ENCODE measurements around the gene CPNE8.

The CPNE8 gene

DNA sequence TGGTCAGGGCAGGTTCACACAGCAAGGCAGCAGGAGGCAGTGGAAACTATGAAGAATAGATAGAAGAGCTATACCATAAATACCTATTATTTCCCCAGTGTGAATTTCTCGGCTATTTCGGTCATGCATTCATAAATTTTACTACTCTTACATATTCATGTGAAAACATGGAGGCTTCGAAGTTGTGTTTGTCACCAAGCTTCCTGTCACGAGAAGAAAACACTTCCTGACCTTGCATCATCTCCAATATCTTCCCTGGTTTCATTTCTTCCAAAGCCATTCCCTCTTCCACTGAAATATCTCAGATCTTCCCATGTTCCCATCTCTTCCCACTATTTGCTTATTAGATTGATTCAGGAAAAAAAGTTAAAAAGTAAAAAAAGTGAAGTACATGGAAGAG, 80.4 kb downstream of the CPNE8 start:
- no peak overlapping the region for H3K4me3 ChIP-seq (ENCODE audit: low read depth, low read length)
- TF ChIP-seq, protein P1, sequence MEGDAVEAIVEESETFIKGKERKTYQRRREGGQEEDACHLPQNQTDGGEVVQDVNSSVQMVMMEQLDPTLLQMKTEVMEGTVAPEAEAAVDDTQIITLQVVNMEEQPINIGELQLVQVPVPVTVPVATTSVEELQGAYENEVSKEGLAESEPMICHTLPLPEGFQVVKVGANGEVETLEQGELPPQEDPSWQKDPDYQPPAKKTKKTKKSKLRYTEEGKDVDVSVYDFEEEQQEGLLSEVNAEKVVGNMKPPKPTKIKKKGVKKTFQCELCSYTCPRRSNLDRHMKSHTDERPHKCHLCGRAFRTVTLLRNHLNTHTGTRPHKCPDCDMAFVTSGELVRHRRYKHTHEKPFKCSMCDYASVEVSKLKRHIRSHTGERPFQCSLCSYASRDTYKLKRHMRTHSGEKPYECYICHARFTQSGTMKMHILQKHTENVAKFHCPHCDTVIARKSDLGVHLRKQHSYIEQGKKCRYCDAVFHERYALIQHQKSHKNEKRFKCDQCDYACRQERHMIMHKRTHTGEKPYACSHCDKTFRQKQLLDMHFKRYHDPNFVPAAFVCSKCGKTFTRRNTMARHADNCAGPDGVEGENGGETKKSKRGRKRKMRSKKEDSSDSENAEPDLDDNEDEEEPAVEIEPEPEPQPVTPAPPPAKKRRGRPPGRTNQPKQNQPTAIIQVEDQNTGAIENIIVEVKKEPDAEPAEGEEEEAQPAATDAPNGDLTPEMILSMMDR (IDR thresholded peaks at IDR 0.05; ENCODE audit: low read depth, low read length), result no peak

DNA sequence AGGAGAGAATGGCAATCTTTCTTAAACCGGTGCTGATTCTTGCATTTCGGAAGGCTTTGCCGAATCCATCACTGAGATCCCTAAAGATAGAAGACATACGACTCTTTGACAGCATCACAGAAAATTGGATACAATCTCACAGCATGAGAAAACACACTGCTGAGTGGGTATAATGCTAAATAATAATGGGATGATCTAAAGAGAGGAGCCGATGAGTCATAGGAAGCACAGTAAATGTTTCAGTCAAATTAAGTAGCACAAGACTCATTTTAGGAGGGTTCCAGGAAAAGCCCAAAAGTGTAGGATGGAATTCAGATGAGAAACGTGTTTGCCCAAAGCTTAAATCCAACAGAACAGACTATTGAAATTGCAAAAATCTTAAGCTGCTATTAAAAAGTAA, 81.7 kb downstream of the CPNE8 start:
- TF ChIP-seq, protein P1 (IDR thresholded peaks at IDR 0.05; ENCODE audit: low read depth, low read length), result no peak
- no peak overlapping the region for H3K4me3 ChIP-seq (ENCODE audit: low read depth, low read length)

DNA sequence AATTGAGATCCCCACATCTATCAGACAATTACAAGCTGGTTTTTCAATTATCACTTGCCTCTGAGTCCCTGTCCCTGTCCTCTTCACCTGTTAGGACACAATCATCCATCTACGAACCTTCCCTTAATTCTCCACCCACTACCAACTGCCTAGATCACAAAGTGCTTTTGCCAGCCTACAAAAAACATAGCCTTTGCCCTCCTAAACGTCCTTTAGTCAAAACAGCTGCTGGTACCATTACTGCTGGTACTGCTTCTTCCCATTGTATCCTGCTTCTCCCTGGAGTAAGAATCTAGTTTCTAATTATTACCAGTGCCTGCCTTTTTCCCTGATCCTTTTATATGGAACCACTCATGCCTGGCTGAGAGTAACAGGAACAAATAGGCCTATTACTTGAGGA, 82.1 kb downstream of the CPNE8 start:
- TF ChIP-seq, protein P1 (IDR thresholded peaks at IDR 0.05; ENCODE audit: low read depth, low read length), result no peak

DNA sequence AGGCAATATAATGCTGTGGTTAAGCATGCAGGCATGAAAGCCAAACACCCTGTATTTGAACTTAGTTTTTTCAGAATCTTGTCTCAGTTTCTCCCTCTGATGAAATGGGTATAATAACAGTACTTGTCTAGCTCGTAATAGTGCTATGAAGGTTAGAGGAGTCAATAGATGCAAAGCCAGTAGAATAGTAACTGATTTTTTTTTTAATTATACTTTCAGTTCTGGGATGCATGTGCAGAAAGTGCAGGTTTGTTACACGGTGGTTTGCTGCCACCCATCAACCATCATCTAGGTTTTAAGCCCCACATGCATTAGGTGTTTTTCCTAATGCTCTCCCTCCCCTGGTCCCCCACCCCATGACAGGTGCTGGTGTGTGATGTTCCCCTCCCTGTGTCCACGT, 87.4 kb downstream of the CPNE8 start:
- TF ChIP-seq, protein P1 (IDR thresholded peaks at IDR 0.05; ENCODE audit: low read depth, low read length), result no peak
- no peak overlapping the region for H3K4me3 ChIP-seq (ENCODE audit: low read depth, low read length)

More for the DNA sequence above, 82.1 kb downstream of the CPNE8 start:
- no peak overlapping the region for H3K4me3 ChIP-seq (ENCODE audit: low read depth, low read length)

DNA sequence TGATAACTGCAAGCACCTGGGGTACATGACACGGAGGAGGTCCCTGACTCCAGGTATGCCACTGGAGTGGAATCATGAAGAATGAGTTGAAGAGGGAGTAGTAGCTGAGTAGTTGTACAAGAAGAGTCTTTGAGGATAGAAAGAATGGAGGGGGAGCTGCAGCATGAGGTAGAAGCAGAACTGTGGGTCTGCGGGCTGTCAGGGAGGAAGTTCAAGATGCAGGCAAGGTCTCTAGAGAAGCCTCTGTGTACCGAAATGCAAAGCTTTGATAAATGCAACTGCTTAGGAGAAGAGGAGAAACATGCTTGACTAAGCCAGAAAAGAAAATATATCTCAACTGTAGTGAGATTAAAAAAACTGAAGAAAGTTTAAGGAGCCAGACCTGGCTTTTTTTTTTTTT, 91.5 kb downstream of the CPNE8 start:
- TF ChIP-seq, protein P1 (IDR thresholded peaks at IDR 0.05; ENCODE audit: low read depth, low read length), result no peak
- no peak overlapping the region for H3K4me3 ChIP-seq (ENCODE audit: low read depth, low read length)

DNA sequence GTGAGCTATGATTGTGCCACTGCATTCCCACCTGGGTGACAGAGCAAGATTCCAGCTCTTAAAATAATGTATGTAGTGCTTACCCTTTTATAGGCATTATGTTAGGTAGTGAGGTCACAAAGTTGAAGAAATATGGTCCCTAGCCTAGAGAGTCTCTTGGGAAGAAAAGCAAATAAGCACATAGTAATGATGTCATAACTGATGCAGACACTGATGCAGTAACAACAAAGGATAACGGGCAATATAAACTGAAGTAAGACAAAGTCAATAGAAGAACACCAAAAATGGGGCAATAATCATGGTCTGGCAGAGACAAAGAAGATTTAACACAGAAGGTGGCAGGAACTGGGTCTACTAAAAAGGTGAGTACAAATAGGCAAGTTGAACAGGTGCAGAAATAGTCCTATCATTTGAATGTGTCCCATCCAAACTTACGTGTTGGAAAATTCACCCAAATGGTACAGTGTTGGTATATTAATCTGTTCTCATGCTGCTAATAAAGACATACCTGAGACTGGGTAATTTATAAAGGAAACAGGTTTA, 93.5 kb downstream of the CPNE8 start:
- TF ChIP-seq, protein P1 (IDR thresholded peaks at IDR 0.05; ENCODE audit: low read depth, low read length), result no peak
- no peak overlapping the region for H3K4me3 ChIP-seq (ENCODE audit: low read depth, low read length)

DNA sequence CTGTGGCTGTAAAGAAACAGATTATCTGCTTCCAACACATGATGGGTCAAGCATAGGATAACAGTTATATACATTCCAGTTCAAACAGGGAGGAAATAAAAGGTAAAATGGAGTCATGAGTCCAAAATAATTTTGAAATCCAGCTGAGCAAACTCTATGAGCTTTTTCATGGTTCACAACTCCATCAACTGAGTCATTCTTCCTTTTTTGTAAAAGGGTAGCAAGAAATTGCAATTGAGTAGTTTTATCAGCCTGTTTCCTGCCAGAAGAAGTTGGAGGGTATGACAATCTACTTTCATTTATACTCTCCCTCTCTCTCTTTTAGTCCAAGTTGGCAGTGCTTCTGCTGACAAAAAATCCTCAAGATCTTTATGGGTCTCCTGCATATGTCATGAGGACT, 95.6 kb downstream of the CPNE8 start:
- TF ChIP-seq, protein P1 (IDR thresholded peaks at IDR 0.05; ENCODE audit: low read depth, low read length), result no peak

More for the DNA sequence above, 95.6 kb downstream of the CPNE8 start:
- no peak overlapping the region for H3K4me3 ChIP-seq (ENCODE audit: low read depth, low read length)
